Ureter (tissue), 1 donor: ENCODE data around the gene MT1HL1. TPM values are rescaled to one million over a fixed set of nuclear protein-coding genes. Genes with fewer than 3 reads are reported as not detected.
"Not testable (repeated sequence)": the region's sequence is repeated elsewhere in the genome, so short reads cannot be mapped to it uniquely, and the experiment has no call there.

Experiments
- DNase-seq: peaks from one replicate; pipeline ENCODE4 v3.0.0-alpha.2; 2020; ENCODE audit warnings: low spot score
- total RNA-seq: library from RNA; stranded (reverse); gene quantifications from one replicate; pipeline ENCODE4 v1.2.4, GENCODE V29; 2023
- donor health status: DM: yes; HTN: yes; CAD: no.

Gene MT1HL1
- total RNA-seq, 1 donor from 2014 or later = not detected

GRCh38 chr1:236978740-236979139 is 25.5 kb downstream of the MT1HL1 start:
- no peak for DNase-seq

GRCh38 chr1:236975461-236975860 is 28.8 kb downstream of the MT1HL1 start:
- DNase-seq = no peak

- DNase-seq = not testable (repeated sequence)
Measured at GRCh38 chr1:236974025-236974424, 30.2 kb downstream of the MT1HL1 start.

- no peak for DNase-seq
Measured at GRCh38 chr1:236966636-236967035, 37.6 kb downstream of the MT1HL1 start.

GRCh38 chr1:236963920-236964319 is 40.3 kb downstream of the MT1HL1 start:
- DNase-seq = no peak

GRCh38 chr1:236959112-236959511 is 45.1 kb downstream of the MT1HL1 start:
- no peak for DNase-seq

- no peak for DNase-seq
Measured at GRCh38 chr1:236957235-236957634, 47.0 kb downstream of the MT1HL1 start.

Other genes starting within 250 kb of the MT1HL1 start
- 72.0 TPM for gene MTR, start 209.1 kb downstream of the MT1HL1 start, total RNA-seq
- 5.5 TPM for gene RYR2, start 37.7 kb upstream of the MT1HL1 start, total RNA-seq